OCI-LY7 (cell line): ENCODE data around the gene ZNF827. TPM values are rescaled to one million over a fixed set of nuclear protein-coding genes. Genes with fewer than 3 reads are reported as not detected.

Experiments used
- BruUV-seq: library from RNA; stranded (reverse); fragments of 400-500 nt; replicated peaks from 2 replicates; lab custom pipeline; 2021; lab: Mats Ljungman, UMichigan
- CTCF ChIA-PET: fragments of 300-600 bp; sonication (Branson Sonifier 250); formaldehyde crosslinking; loops from one replicate; lab custom pipeline; 2022; ENCODE audit warnings: antibody characterized with exemption; ENCODE audit not compliant: unreplicated experiment; lab: Charles Lee
- POLR2A ChIA-PET: fragments of 300-600 bp; sonication (Branson Sonifier 250); formaldehyde crosslinking; loops from one replicate; lab custom pipeline; 2022; ENCODE audit warnings: antibody characterized with exemption; lab: Charles Lee
- DNase-seq: peaks from one replicate; pipeline ENCODE4 v3.0.0-alpha.2; 2015; ENCODE audit warnings: low spot score
- H2AFZ ChIP-seq: fragments of 200-600 bp; sonication (generic), shearing (Covaris generic); 2 replicates; pipeline ENCODE4 v1.6.1; 2014; ENCODE audit warnings: mild to moderate bottlenecking, antibody characterized with exemption, low read length, moderate library complexity
- H3K27ac ChIP-seq: fragments of 200-600 bp; sonication (generic); 2 replicates; pipeline ENCODE4 v1.5.1; 2014; ENCODE audit warnings: mixed run types, low read depth, mild to moderate bottlenecking, moderate library complexity, low read length, inconsistent platforms; ENCODE audit not compliant: poor library complexity, severe bottlenecking
- H3K36me3 ChIP-seq: fragments of 200-600 bp; sonication (generic); 2 replicates; pipeline ENCODE4 v1.6.1; 2014; ENCODE audit warnings: mild to moderate bottlenecking, antibody characterized with exemption, low read length, moderate library complexity, mixed read lengths; ENCODE audit not compliant: insufficient read depth
- H3K4me1 ChIP-seq: fragments of 200-600 bp; sonication (generic); 2 replicates; pipeline ENCODE4 v1.5.1; 2014; ENCODE audit warnings: mild to moderate bottlenecking, low read length; ENCODE audit not compliant: insufficient read depth, poor library complexity, severe bottlenecking
- H3K4me2 ChIP-seq: fragments of 200-600 bp; sonication (generic); 2 replicates; pipeline ENCODE4 v1.6.1; 2014; ENCODE audit warnings: mild to moderate bottlenecking, low read length
- H3K4me3 ChIP-seq: fragments of 200-600 bp; sonication (generic); 2 replicates; pipeline ENCODE4 v1.5.1; 2014; ENCODE audit warnings: mild to moderate bottlenecking, low read depth, low read length; ENCODE audit not compliant: poor library complexity, severe bottlenecking
- H3K79me2 ChIP-seq: fragments of 200-600 bp; sonication (generic); 2 replicates; pipeline ENCODE4 v1.6.1; 2016; ENCODE audit warnings: low read depth, mild to moderate bottlenecking, low read length, moderate library complexity, mixed read lengths; ENCODE audit not compliant: insufficient read depth
- H3K9me2 ChIP-seq: fragments of 200-600 bp; sonication (generic); 2 replicates; pipeline ENCODE4 v1.6.1; 2016; ENCODE audit warnings: mild to moderate bottlenecking, low read length, mixed read lengths; ENCODE audit not compliant: insufficient read depth
- H3K9me3 ChIP-seq: fragments of 200-600 bp; sonication (generic); 2 replicates; pipeline ENCODE4 v1.6.1; 2014; ENCODE audit warnings: mild to moderate bottlenecking, mixed run types, low read length, mixed read lengths
- H4K20me1 ChIP-seq: fragments of 200-600 bp; sonication (generic); 2 replicates; pipeline ENCODE4 v1.6.1; 2014; ENCODE audit warnings: mild to moderate bottlenecking, antibody characterized with exemption, low read length, moderate library complexity, mixed read lengths; ENCODE audit not compliant: insufficient read depth
- CTCF ChIP-seq: fragments of 200-600 bp; sonication (generic); conservative IDR thresholded peaks from 2 replicates; pipeline ENCODE4 v1.5.1; 2014; ENCODE audit warnings: mild to moderate bottlenecking, antibody characterized with exemption, low read length, moderate library complexity, mixed read lengths
- EZH2phosphoT487 ChIP-seq: fragments of 200-600 bp; sonication (generic); IDR thresholded peaks from 2 replicates; pipeline ENCODE4 v1.6.1; 2018; ENCODE audit warnings: low read depth, borderline replicate concordance, mild to moderate bottlenecking, mixed run types, antibody characterized with exemption, low read length, moderate library complexity, mixed read lengths
- intact Hi-C: fragments of 100-400 bp; cut with micrococcal nuclease; formaldehyde crosslinking; loops from one replicate; pipeline ENCODE4 v1.10.0; 2022; ENCODE audit not compliant: unreplicated experiment
- total RNA-seq, 2 experiments: library from RNA; depleted of rRNA in 1 of 2; stranded (reverse); fragments of >200 nt in 1 of 2; shearing (Covaris generic) in 1 of 2; gene quantifications; 2 replicates each; pipeline ENCODE4 v1.2.3, GENCODE V29; 2014 to 2022

Gene ZNF827
- total RNA-seq, 2 experiments from 2014 or later = 15.1 to 42.9 TPM

GRCh38 chr4:145937971-145938611, 532 bp downstream of the ZNF827 start:
- CTCF ChIA-PET = no interaction called here
- intact Hi-C loops = loop anchor here (2.0 to 5.0 kb wide), 8 partner anchors 94 to 756 kb away; partner anchors contain the start of genes LSM6, MMAA, OTUD4 and SMAD1

GRCh38 chr4:145936997-145937901, 1.4 kb downstream of the ZNF827 start:
- H3K4me3 ChIP-seq = peak overlapping the region; percentile 87
- H3K9me3 ChIP-seq = no peaks in the 10 kb centered on the region
- H2AFZ ChIP-seq = peak overlapping the region; percentile 32
- H3K4me2 ChIP-seq = peak overlapping the region; percentile 93
- BruUV-seq = no TSS peak
- POLR2A ChIA-PET = interaction anchor here (0.6 to 1.0 kb wide), 8 partner anchors 9 to 1747 kb away, joined by 3 to 6 read pairs (median 4); partner anchors contain the start of gene PRMT9
- peak overlapping the region; percentile 92 for H3K27ac ChIP-seq
- peak; percentile 69 for DNase-seq
- TF ChIP-seq CTCF = no peak
- no peak for TF ChIP-seq EZH2phosphoT487
- intact Hi-C loops = loop anchor here (2.0 to 5.0 kb wide), 8 partner anchors 95 to 755 kb away; partner anchors contain the start of genes LSM6, MMAA, OTUD4 and SMAD1
- peaks cover 46% of the 10 kb centered on the region for H3K79me2 ChIP-seq
- peaks cover 16% of the 10 kb centered on the region for H3K36me3 ChIP-seq
- CTCF ChIA-PET = no interaction called here
- no peaks in the 10 kb centered on the region for H3K9me2 ChIP-seq
- peaks cover 51% of the 10 kb centered on the region for H3K4me1 ChIP-seq
- no peaks in the 10 kb centered on the region for H4K20me1 ChIP-seq

More at GRCh38 chr4:145937971-145938611, 532 bp downstream of the ZNF827 start:
- Histone ChIP-seq H3K36me3 (peaks cover 10% of the 10 kb centered on the region), H3K4me1 (peaks cover 44% of the 10 kb centered on the region), H3K4me2 (peak overlapping the region; percentile 64), H3K9me3 (no peaks in the 10 kb centered on the region), H4K20me1 (no peaks in the 10 kb centered on the region), H3K9me2 (no peaks in the 10 kb centered on the region), H3K27ac (peak overlapping the region; percentile 92), H3K4me3 (peak overlapping the region; percentile 87), H3K79me2 (peaks cover 38% of the 10 kb centered on the region), H2AFZ (no peak overlapping the region)
- TF ChIP-seq CTCF (no peak), EZH2phosphoT487 (no peak)
- POLR2A ChIA-PET = interaction anchor here (0.6 to 1.7 kb wide), 10 partner anchors 13 to 1892 kb away, joined by 3 to 6 read pairs (median 4); no protein-coding TSS in a partner anchor
- DNase-seq = peak; percentile 64
- BruUV-seq = no TSS peak
